K562 (cell line): Measurements from ENCODE around the gene C11orf65. TPM values are rescaled to one million over a fixed set of nuclear protein-coding genes. Genes with fewer than 3 reads are reported as not detected.

Source experiments
- BRCA1 ChIP-seq, 2 experiments: fragments of 450-650 bp in 1 of 2; sonication (generic) in 1 of 2; formaldehyde crosslinking in 1 of 2; IDR thresholded peaks; 2 replicates each; pipeline versions ENCODE4 v1.5.0 to v1.6.1; 2017 to 2020; ENCODE audit warnings: mild to moderate bottlenecking in 1 of 2, missing genetic modification reagents in 1 of 2
- CCNT2 ChIP-seq: IDR thresholded peaks from 2 replicates; pipeline ENCODE4 v1.6.1; 2011; ENCODE audit warnings: borderline replicate concordance, low read depth, mild to moderate bottlenecking, moderate library complexity, mixed read lengths, low read length; ENCODE audit not compliant: insufficient read length; ENCODE audit errors: extremely low read depth
- GTF2F1 ChIP-seq: IDR thresholded peaks from 2 replicates; pipeline ENCODE4 v1.6.1; 2011; ENCODE audit warnings: low read depth, low read length, improper control_type of control experiment
- HNRNPH1 ChIP-seq: fragments of 200-400 bp; formaldehyde crosslinking; optimal IDR thresholded peaks from 2 replicates; pipeline ENCODE3; 2017; ENCODE audit warnings: low read depth, mild to moderate bottlenecking, low read length, moderate library complexity
- HSF4 ChIP-seq: fragments of 250-450 bp; sonication (Bioruptor Pico); IDR thresholded peaks from 2 replicates; pipeline ENCODE4 v2.1.2; 2022; ENCODE audit warnings: mild to moderate bottlenecking, moderate library complexity, borderline replicate concordance
- KAT2B ChIP-seq: IDR thresholded peaks from one replicate; pipeline ENCODE4 v1.6.1; 2012; ENCODE audit warnings: low read depth, mild to moderate bottlenecking, control low read depth, inconsistent platforms, low read length, moderate library complexity
- KLF6 ChIP-seq: fragments of 250-450 bp; sonication (Bioruptor Pico); IDR thresholded peaks from 2 replicates; pipeline ENCODE4 v1.4.0; 2020; ENCODE audit warnings: mild to moderate bottlenecking, moderate library complexity, borderline replicate concordance
- MTA2 ChIP-seq: fragments of 450-650 bp; IDR thresholded peaks from 2 replicates; pipeline ENCODE4 v1.6.1; 2016; ENCODE audit warnings: low read depth
- NR4A1 ChIP-seq, 2 experiments: fragments of 250-450 bp in 1 of 2; fragments of 450-650 bp in 1 of 2; sonication (Bioruptor Pico) in 1 of 2; IDR thresholded peaks; 2 replicates each; pipeline versions ENCODE4 v1.4.0 to v1.6.1; 2016 to 2020; ENCODE audit warnings: mild to moderate bottlenecking in 2 of 2, missing compliant biosample characterization in 1 of 2, missing genetic modification characterization in 1 of 2, moderate library complexity in 1 of 2
- POLR2A ChIP-seq: fragments of 450-650 bp; conservative IDR thresholded peaks from 2 replicates; pipeline ENCODE4 v1.6.1; 2016
- SNIP1 ChIP-seq: fragments of 450-650 bp; IDR thresholded peaks from 2 replicates; pipeline ENCODE4 v1.7.1; 2017; ENCODE audit warnings: low read depth, mild to moderate bottlenecking
- SP2 ChIP-seq: IDR thresholded peaks from 2 replicates; pipeline ENCODE4 v1.6.1; 2011; ENCODE audit warnings: mild to moderate bottlenecking, low read depth, low read length, moderate library complexity; ENCODE audit not compliant: poor library complexity, severe bottlenecking; ENCODE audit errors: extremely low read depth
- ZFP30 ChIP-seq: fragments of 250-450 bp; sonication (Bioruptor Pico); IDR thresholded peaks from 2 replicates; pipeline ENCODE4 v1.8.0; 2022; ENCODE audit warnings: moderate library complexity, mild to moderate bottlenecking, inconsistent platforms, borderline replicate concordance
- ZNF217 ChIP-seq: sonication (generic); formaldehyde crosslinking; IDR thresholded peaks from 2 replicates; pipeline ENCODE4 v1.8.0; 2022; ENCODE audit warnings: mild to moderate bottlenecking, missing genetic modification reagents
- ZNF263 ChIP-seq: sonication (generic); formaldehyde crosslinking; IDR thresholded peaks from 2 replicates; pipeline ENCODE4 v1.8.0; 2022; ENCODE audit warnings: mild to moderate bottlenecking, missing genetic modification reagents, borderline replicate concordance
- ZNF282 ChIP-seq: sonication (generic); formaldehyde crosslinking; IDR thresholded peaks from 2 replicates; pipeline ENCODE4 v1.8.1; 2023; ENCODE audit warnings: missing genetic modification reagents
- ZNF354B ChIP-seq: fragments of 250-450 bp; sonication (Bioruptor Pico); IDR thresholded peaks from 2 replicates; pipeline ENCODE4 v1.4.0; 2020
- polyA plus RNA-seq, 8 experiments: library from polyadenylated mRNA; depleted of rRNA in 4 of 8; stranded (reverse) in 5 of 8; unstranded in 3 of 8; fragments of >200 nt; fragmentation: Nextera tagmentation in 2 of 8; fragmentation: Illumina TruSeq in 1 of 8; extraction: Ambion mirVana in 2 of 8; extraction: Trizol in 1 of 8; gene quantifications; 2 replicates each; pipeline versions ENCODE4 v1.2.1 to v1.2.3, GENCODE V29; 2011 to 2014; ENCODE audit warnings: inconsistent platforms in 1 of 8, missing spikeins in 1 of 8
- total RNA-seq, 7 experiments: library from RNA; depleted of rRNA in 6 of 7; stranded (reverse); fragments of >200 nt in 6 of 7; fragmentation: Illumina TruSeq in 2 of 7; extraction: Trizol in 2 of 7; gene quantifications; 2 replicates each; pipeline versions ENCODE4 v1.2.1 to v1.2.3, GENCODE V29; 2011 to 2021; ENCODE audit warnings: low replicate concordance in 1 of 7
- TF ChIP-seq, protein P1 (sequence below): fragments of 200-800 bp; sonication (Bioruptor generic); IDR thresholded peaks from 2 replicates; pipeline ENCODE4 v1.6.1; 2016; ENCODE audit warnings: missing genetic modification characterization, missing compliant biosample characterization
- TF ChIP-seq, protein P2 (sequence below): fragments of 450-650 bp; IDR thresholded peaks from 2 replicates; pipeline ENCODE4 v1.6.1; 2017; ENCODE audit warnings: antibody characterized with exemption
- TF ChIP-seq, protein P3 (sequence below): sonication (generic); formaldehyde crosslinking; IDR thresholded peaks from 2 replicates; pipeline ENCODE4 v1.9.0; 2022; ENCODE audit warnings: mild to moderate bottlenecking, missing genetic modification reagents

C11orf65 gene
- total and polyA plus RNA-seq, 9 of the 15 experiments (the other 6 are each of a cell fraction or from before 2014, with no cell fraction given), result 1.0 to 2.1 (median 1.2) TPM

DNA sequence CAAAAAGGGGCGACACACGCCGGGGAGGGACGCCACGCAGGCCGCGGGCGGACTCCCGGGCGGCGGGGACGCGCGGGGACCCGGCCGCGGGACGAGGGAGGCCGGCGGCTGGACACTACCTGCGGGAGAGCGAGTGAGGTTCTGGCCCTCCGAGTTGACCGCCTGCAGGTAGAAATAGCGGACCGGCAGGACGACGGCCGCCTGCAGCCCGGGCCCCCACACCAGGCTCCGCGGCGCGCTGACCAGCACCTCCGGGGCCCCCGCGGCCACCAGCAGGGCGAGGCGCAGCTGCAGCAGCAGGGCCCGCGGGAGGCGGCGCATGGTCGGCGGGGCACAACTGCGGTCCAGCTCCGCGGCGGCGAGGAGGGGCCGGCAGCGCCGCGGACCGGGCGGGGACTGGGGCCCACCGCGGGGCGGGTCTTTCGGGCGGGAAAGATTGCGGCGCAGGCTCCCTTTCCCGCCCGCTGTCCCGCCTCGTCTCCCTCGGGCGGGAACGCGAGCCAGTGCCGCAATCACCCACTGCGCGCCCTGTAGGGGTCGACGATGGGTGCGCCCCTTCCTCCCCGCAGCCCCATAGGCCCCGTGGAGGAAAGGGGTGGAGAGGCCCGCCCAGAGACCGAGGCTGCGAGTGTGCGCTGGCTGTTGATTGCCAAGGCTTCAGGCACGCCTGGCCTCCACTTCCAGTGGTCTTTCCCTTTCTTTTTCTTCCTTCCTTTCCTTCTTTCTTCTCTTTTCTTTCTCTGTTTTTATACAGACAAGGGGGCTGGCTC lies 30.9 kb upstream of the C11orf65 start, which contains the start of gene POGLUT3 (continued):
- TF ChIP-seq POLR2A, result no peak; the same call in 1 of the 2 replicates
- peak; percentile 86 for TF ChIP-seq CCNT2
- TF ChIP-seq ZFP30, result no peak
- TF ChIP-seq, protein P1, sequence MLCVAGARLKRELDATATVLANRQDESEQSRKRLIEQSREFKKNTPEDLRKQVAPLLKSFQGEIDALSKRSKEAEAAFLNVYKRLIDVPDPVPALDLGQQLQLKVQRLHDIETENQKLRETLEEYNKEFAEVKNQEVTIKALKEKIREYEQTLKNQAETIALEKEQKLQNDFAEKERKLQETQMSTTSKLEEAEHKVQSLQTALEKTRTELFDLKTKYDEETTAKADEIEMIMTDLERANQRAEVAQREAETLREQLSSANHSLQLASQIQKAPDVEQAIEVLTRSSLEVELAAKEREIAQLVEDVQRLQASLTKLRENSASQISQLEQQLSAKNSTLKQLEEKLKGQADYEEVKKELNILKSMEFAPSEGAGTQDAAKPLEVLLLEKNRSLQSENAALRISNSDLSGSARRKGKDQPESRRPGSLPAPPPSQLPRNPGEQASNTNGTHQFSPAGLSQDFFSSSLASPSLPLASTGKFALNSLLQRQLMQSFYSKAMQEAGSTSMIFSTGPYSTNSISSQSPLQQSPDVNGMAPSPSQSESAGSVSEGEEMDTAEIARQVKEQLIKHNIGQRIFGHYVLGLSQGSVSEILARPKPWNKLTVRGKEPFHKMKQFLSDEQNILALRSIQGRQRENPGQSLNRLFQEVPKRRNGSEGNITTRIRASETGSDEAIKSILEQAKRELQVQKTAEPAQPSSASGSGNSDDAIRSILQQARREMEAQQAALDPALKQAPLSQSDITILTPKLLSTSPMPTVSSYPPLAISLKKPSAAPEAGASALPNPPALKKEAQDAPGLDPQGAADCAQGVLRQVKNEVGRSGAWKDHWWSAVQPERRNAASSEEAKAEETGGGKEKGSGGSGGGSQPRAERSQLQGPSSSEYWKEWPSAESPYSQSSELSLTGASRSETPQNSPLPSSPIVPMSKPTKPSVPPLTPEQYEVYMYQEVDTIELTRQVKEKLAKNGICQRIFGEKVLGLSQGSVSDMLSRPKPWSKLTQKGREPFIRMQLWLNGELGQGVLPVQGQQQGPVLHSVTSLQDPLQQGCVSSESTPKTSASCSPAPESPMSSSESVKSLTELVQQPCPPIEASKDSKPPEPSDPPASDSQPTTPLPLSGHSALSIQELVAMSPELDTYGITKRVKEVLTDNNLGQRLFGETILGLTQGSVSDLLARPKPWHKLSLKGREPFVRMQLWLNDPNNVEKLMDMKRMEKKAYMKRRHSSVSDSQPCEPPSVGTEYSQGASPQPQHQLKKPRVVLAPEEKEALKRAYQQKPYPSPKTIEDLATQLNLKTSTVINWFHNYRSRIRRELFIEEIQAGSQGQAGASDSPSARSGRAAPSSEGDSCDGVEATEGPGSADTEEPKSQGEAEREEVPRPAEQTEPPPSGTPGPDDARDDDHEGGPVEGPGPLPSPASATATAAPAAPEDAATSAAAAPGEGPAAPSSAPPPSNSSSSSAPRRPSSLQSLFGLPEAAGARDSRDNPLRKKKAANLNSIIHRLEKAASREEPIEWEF (CRISPR knock-in tag), result no peak
- TF ChIP-seq HNRNPH1, result no peak
- TF ChIP-seq, protein P2, sequence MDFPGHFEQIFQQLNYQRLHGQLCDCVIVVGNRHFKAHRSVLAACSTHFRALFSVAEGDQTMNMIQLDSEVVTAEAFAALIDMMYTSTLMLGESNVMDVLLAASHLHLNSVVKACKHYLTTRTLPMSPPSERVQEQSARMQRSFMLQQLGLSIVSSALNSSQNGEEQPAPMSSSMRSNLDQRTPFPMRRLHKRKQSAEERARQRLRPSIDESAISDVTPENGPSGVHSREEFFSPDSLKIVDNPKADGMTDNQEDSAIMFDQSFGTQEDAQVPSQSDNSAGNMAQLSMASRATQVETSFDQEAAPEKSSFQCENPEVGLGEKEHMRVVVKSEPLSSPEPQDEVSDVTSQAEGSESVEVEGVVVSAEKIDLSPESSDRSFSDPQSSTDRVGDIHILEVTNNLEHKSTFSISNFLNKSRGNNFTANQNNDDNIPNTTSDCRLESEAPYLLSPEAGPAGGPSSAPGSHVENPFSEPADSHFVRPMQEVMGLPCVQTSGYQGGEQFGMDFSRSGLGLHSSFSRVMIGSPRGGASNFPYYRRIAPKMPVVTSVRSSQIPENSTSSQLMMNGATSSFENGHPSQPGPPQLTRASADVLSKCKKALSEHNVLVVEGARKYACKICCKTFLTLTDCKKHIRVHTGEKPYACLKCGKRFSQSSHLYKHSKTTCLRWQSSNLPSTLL, result peak; percentile 37; the same call in 1 of the 2 replicates
- no peak for TF ChIP-seq MTA2
- TF ChIP-seq SP2, result no peak
- TF ChIP-seq, protein P3, sequence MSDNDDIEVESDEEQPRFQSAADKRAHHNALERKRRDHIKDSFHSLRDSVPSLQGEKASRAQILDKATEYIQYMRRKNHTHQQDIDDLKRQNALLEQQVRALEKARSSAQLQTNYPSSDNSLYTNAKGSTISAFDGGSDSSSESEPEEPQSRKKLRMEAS (CRISPR knock-in tag), result peak; percentile 97
- TF ChIP-seq SNIP1, result no peak
- no peak for TF ChIP-seq HSF4
- TF ChIP-seq ZNF217 (CRISPR knock-in tag), result 0 out of 2 replicates have a peak, but pooled peaks have one; percentile 85
- TF ChIP-seq ZNF354B (CRISPR knock-in tag), result no peak
- TF ChIP-seq BRCA1 (IDR thresholded peaks at IDR 0.05), result no peak
- TF ChIP-seq BRCA1 (CRISPR knock-in tag; IDR thresholded peaks at IDR 0.05), result peak; percentile 77; the same call in 1 of the 2 replicates
- TF ChIP-seq KLF6 (CRISPR knock-in tag), result no peak
- peak; percentile 68; the same call in 1 of the 2 replicates for TF ChIP-seq ZNF263 (CRISPR knock-in tag)
- peak; percentile 63; the same call in 1 of the 2 replicates for TF ChIP-seq ZNF282
- no peak for TF ChIP-seq KAT2B
- TF ChIP-seq NR4A1 (CRISPR knock-in tag; IDR thresholded peaks at IDR 0.05), result no peak
- TF ChIP-seq NR4A1 (tag; IDR thresholded peaks at IDR 0.05), result 0 out of 2 replicates have a peak, but pooled peaks have one; percentile 38
- TF ChIP-seq GTF2F1, result no peak
